GM23248 (cell line): ENCODE measurements around the gene ARHGAP8.

Experiments
- EZH2 ChIP-seq: fragments of 200-600 bp; sonication (generic); IDR thresholded peaks from 2 replicates; pipeline ENCODE4 v1.6.1; 2018; ENCODE audit warnings: antibody characterized with exemption, mild to moderate bottlenecking; ENCODE audit not compliant: insufficient read depth, poor library complexity, severe bottlenecking
- EZH2phosphoT487 ChIP-seq: fragments of 200-600 bp; sonication (generic); IDR thresholded peaks from 2 replicates; pipeline ENCODE4 v1.6.1; 2018; ENCODE audit warnings: antibody characterized with exemption, moderate library complexity, mild to moderate bottlenecking, low read depth; ENCODE audit not compliant: insufficient read depth

GRCh38 chr22:44880610-44881290 lies 128.4 kb downstream of the ARHGAP8 start:
- TF ChIP-seq EZH2phosphoT487 (no peak), EZH2 (no peak)
